GM12891 (cell line): ENCODE measurements around the gene PJA1.

ENCODE experiments used
- PAX5 ChIP-seq: IDR thresholded peaks from 2 replicates; pipeline ENCODE4 v1.6.1; 2011; ENCODE audit warnings: low read length, moderate library complexity, mild to moderate bottlenecking; ENCODE audit not compliant: insufficient read depth, severe bottlenecking
- POLR2A ChIP-seq: IDR thresholded peaks from 2 replicates; pipeline ENCODE4 v1.6.1; 2011; ENCODE audit warnings: low read depth, low read length, control low read depth
- POLR2AphosphoS5 ChIP-seq: IDR thresholded peaks from 2 replicates; pipeline ENCODE4 v1.6.1; 2011; ENCODE audit warnings: low read depth, low read length, control low read depth
- TAF1 ChIP-seq: IDR thresholded peaks from 2 replicates; pipeline ENCODE4 v1.6.1; 2011; ENCODE audit warnings: low read depth, low read length, control low read depth

GRCh38 chrX:69185886-69186285, 20.6 kb upstream of the PJA1 start:
- TF ChIP-seq PAX5 (no peak), TAF1 (no peak), POLR2A (no peak), POLR2AphosphoS5 (no peak)
